Stimulated activated naive CD8-positive, alpha-beta T cell treated with anti-CD3 and anti-CD28 coated beads, Interleukin-15, amount 100 ng/mL, for 72 hours (primary cell): ENCODE results near the gene ANO7.

Source experiments
- ATAC-seq: fragments of 150-1000 bp; cut with Tn5 transposase; 2 replicates; pipeline ENCODE4 v1.10.0; 2021; ENCODE audit warnings: mild to moderate bottlenecking, moderate library complexity
- DNase-seq, 2 donors: peaks; one replicate each; pipeline ENCODE4 v3.0.0; 2021 to 2022
- H3K27ac Mint-ChIP-seq, 2 donors: one replicate each; pipeline ENCODE4 v1.8.0; 2022; ENCODE audit warnings: mild to moderate bottlenecking in 2 of 2, mixed read lengths in 2 of 2, moderate library complexity in 2 of 2
- H3K27me3 Mint-ChIP-seq: one replicate; pipeline ENCODE4 v1.8.0; 2022; ENCODE audit warnings: mixed read lengths
- H3K4me1 Mint-ChIP-seq: one replicate; pipeline ENCODE4 v1.8.0; 2022; ENCODE audit warnings: mild to moderate bottlenecking, mixed read lengths
- H3K4me3 Mint-ChIP-seq, 2 donors: one replicate each; pipeline ENCODE4 v1.8.0; 2022; ENCODE audit warnings: mild to moderate bottlenecking in 2 of 2, mixed read lengths in 2 of 2, moderate library complexity in 1 of 2
- H3K9me3 Mint-ChIP-seq, 2 donors: one replicate each; pipeline ENCODE4 v1.8.0; 2022; ENCODE audit warnings: mixed read lengths in 2 of 2

ANO7 gene

GRCh38 chr2:241204490-241204889 lies 16.0 kb downstream of the ANO7 start:
- peaks cover 5% of the 10 kb centered on the region for H3K4me1 Mint-ChIP-seq
- no peaks in the 10 kb centered on the region for H3K27me3 Mint-ChIP-seq
- no peak for DNase-seq
- no peak overlapping the region for H3K4me3 Mint-ChIP-seq
- no peaks in the 10 kb centered on the region for H3K9me3 Mint-ChIP-seq
- peak; percentile 4 for ATAC-seq
- H3K27ac Mint-ChIP-seq: peak overlapping the region in 1 of 2 donors; percentile 30

- DNase-seq: no peak
- Mint-ChIP-seq H3K9me3 (no peaks in the 10 kb centered on the region), H3K4me3 (no peak overlapping the region), H3K27me3 (no peaks in the 10 kb centered on the region), H3K4me1 (peaks cover 5% of the 10 kb centered on the region), H3K27ac (no peak overlapping the region)
- no peak for ATAC-seq
These were observed 16.6 kb downstream of the ANO7 start for GRCh38 chr2:241205086-241205485.

GRCh38 chr2:241207151-241207550 lies 18.7 kb downstream of the ANO7 start:
- Mint-ChIP-seq H3K27me3 (no peaks in the 10 kb centered on the region), H3K9me3 (no peaks in the 10 kb centered on the region), H3K4me3 (no peak overlapping the region), H3K4me1 (no peaks in the 10 kb centered on the region), H3K27ac (no peak overlapping the region)
- DNase-seq: no peak
- ATAC-seq: no peak

GRCh38 chr2:241207641-241208040 lies 19.2 kb downstream of the ANO7 start:
- DNase-seq (no peak), ATAC-seq (no peak)
- H3K9me3 Mint-ChIP-seq: no peaks in the 10 kb centered on the region
- H3K4me3 Mint-ChIP-seq: no peak overlapping the region
- H3K27me3 Mint-ChIP-seq: no peaks in the 10 kb centered on the region
- no peaks in the 10 kb centered on the region for H3K4me1 Mint-ChIP-seq
- H3K27ac Mint-ChIP-seq: no peak overlapping the region

GRCh38 chr2:241208058-241208457 lies 19.6 kb downstream of the ANO7 start:
- Mint-ChIP-seq H3K4me3 (no peak overlapping the region), H3K9me3 (no peaks in the 10 kb centered on the region), H3K27ac (no peak overlapping the region), H3K4me1 (no peaks in the 10 kb centered on the region), H3K27me3 (no peaks in the 10 kb centered on the region)
- ATAC-seq (no peak), DNase-seq (no peak)

- Mint-ChIP-seq H3K27ac (no peak overlapping the region), H3K4me1 (no peaks in the 10 kb centered on the region), H3K4me3 (no peak overlapping the region), H3K9me3 (no peaks in the 10 kb centered on the region), H3K27me3 (no peaks in the 10 kb centered on the region)
- DNase-seq (no peak), ATAC-seq (peak; percentile 7)
These were observed 20.8 kb downstream of the ANO7 start for GRCh38 chr2:241209271-241209670.

GRCh38 chr2:241211276-241211675 lies 22.8 kb downstream of the ANO7 start:
- DNase-seq (no peak), ATAC-seq (peak; percentile 5)
- no peaks in the 10 kb centered on the region for H3K4me1 Mint-ChIP-seq
- H3K4me3 Mint-ChIP-seq: no peak overlapping the region
- H3K27ac Mint-ChIP-seq: no peak overlapping the region
- no peaks in the 10 kb centered on the region for H3K9me3 Mint-ChIP-seq
- peaks cover 2% of the 10 kb centered on the region for H3K27me3 Mint-ChIP-seq

- no peak overlapping the region for H3K27ac Mint-ChIP-seq
- peaks cover 14% of the 10 kb centered on the region for H3K27me3 Mint-ChIP-seq
- no peaks in the 10 kb centered on the region for H3K9me3 Mint-ChIP-seq
- ATAC-seq: no peak
- DNase-seq: no peak
- H3K4me1 Mint-ChIP-seq: peaks cover 7% of the 10 kb centered on the region
- no peak overlapping the region for H3K4me3 Mint-ChIP-seq
These were observed 24.6 kb downstream of the ANO7 start for GRCh38 chr2:241213041-241213440.

- Mint-ChIP-seq H3K9me3 (no peaks in the 10 kb centered on the region), H3K4me1 (peaks cover 11% of the 10 kb centered on the region), H3K27me3 (peaks cover 14% of the 10 kb centered on the region), H3K27ac (no peak overlapping the region), H3K4me3 (no peak overlapping the region)
- no peak for DNase-seq
- ATAC-seq: no peak
These were observed 25.1 kb downstream of the ANO7 start for GRCh38 chr2:241213567-241213966.

- no peak overlapping the region for H3K4me3 Mint-ChIP-seq
- ATAC-seq (no peak), DNase-seq (no peak)
- no peak overlapping the region for H3K27ac Mint-ChIP-seq
- no peaks in the 10 kb centered on the region for H3K9me3 Mint-ChIP-seq
- H3K27me3 Mint-ChIP-seq: peaks cover 15% of the 10 kb centered on the region
- H3K4me1 Mint-ChIP-seq: peaks cover 18% of the 10 kb centered on the region
These were observed 25.7 kb downstream of the ANO7 start for GRCh38 chr2:241214209-241214608.

- Mint-ChIP-seq H3K4me1 (peaks cover 23% of the 10 kb centered on the region), H3K27ac (no peak overlapping the region)
- ATAC-seq: no peak
These were observed 26.3 kb downstream of the ANO7 start for GRCh38 chr2:241214766-241215165.

GRCh38 chr2:241215421-241215820 lies 26.9 kb downstream of the ANO7 start:
- Mint-ChIP-seq H3K27ac (no peak overlapping the region), H3K9me3 (no peaks in the 10 kb centered on the region), H3K4me1 (peaks cover 27% of the 10 kb centered on the region), H3K4me3 (no peak overlapping the region), H3K27me3 (peaks cover 23% of the 10 kb centered on the region)
- no peak for DNase-seq
- no peak for ATAC-seq

More at GRCh38 chr2:241214766-241215165, 26.3 kb downstream of the ANO7 start:
- H3K27me3 Mint-ChIP-seq: peaks cover 21% of the 10 kb centered on the region
- H3K4me3 Mint-ChIP-seq: no peak overlapping the region
- DNase-seq: no peak
- no peaks in the 10 kb centered on the region for H3K9me3 Mint-ChIP-seq

- no peaks in the 10 kb centered on the region for H3K9me3 Mint-ChIP-seq
- H3K27ac Mint-ChIP-seq: no peak overlapping the region
- no peak overlapping the region for H3K4me3 Mint-ChIP-seq
- peaks cover 23% of the 10 kb centered on the region for H3K27me3 Mint-ChIP-seq
- H3K4me1 Mint-ChIP-seq: peaks cover 27% of the 10 kb centered on the region
- ATAC-seq (no peak), DNase-seq (no peak)
These were observed 27.8 kb downstream of the ANO7 start for GRCh38 chr2:241216211-241216761.

GRCh38 chr2:241217320-241218031 lies 29.0 kb downstream of the ANO7 start:
- DNase-seq (peak; percentile 38 to 41), ATAC-seq (peak; percentile 53)
- peaks cover 23% of the 10 kb centered on the region for H3K27me3 Mint-ChIP-seq
- peaks cover 27% of the 10 kb centered on the region for H3K4me1 Mint-ChIP-seq
- H3K4me3 Mint-ChIP-seq: peak overlapping the region; percentile 69 to 82
- no peaks in the 10 kb centered on the region for H3K9me3 Mint-ChIP-seq
- peak overlapping the region in 1 of 2 donors; percentile 91 for H3K27ac Mint-ChIP-seq

GRCh38 chr2:241218131-241219029 lies 29.9 kb downstream of the ANO7 start:
- peaks cover 35% of the 10 kb centered on the region for H3K4me1 Mint-ChIP-seq
- DNase-seq (no peak), ATAC-seq (peak; percentile 49)
- H3K27me3 Mint-ChIP-seq: peaks cover 23% of the 10 kb centered on the region
- no peaks in the 10 kb centered on the region for H3K9me3 Mint-ChIP-seq
- peak overlapping the region in 1 of 2 donors; percentile 44 for H3K27ac Mint-ChIP-seq
- peak overlapping the region; percentile 81 to 83 for H3K4me3 Mint-ChIP-seq

GRCh38 chr2:241219030-241219382 lies 30.5 kb downstream of the ANO7 start:
- peaks cover 42% of the 10 kb centered on the region for H3K4me1 Mint-ChIP-seq
- no peak for ATAC-seq
- no peak overlapping the region for H3K27ac Mint-ChIP-seq
- DNase-seq: no peak
- peak overlapping the region; percentile 81 to 83 for H3K4me3 Mint-ChIP-seq
- peaks cover 23% of the 10 kb centered on the region for H3K27me3 Mint-ChIP-seq
- H3K9me3 Mint-ChIP-seq: no peaks in the 10 kb centered on the region
